ENCODE data around the gene PTPMT1. TPM values are rescaled to one million over a fixed set of nuclear protein-coding genes. Genes with fewer than 3 reads are reported as not detected.
A peak's percentile ranks its signal among the peaks of the same experiment; 100 is the strongest.

Gene PTPMT1
- total RNA-seq, 2 donors from 2014 or later: 20.4 to 37.5 TPM

GRCh38 chr11:47566149-47566698 is 825 bp downstream of the PTPMT1 start:
- no peak for DNase-seq (ENCODE audit: low spot score in 2 of 2)
- peak in 1 of 2 donors; percentile 21 for ATAC-seq
- H3K27ac Mint-ChIP-seq: peak overlapping the region; percentile 88 to 93
- H3K36me3 Mint-ChIP-seq: peaks cover 0 to 19% of the 10 kb centered on the region in 2 donors
- H3K9me3 Mint-ChIP-seq: no peaks in the 10 kb centered on the region

- DNase-seq (ENCODE audit: low spot score in 2 of 2) (no peak), ATAC-seq (no peak)
- Mint-ChIP-seq H3K27ac (no peak overlapping the region), H3K9me3 (no peaks in the 10 kb centered on the region), H3K36me3 (peaks cover 0 to 29% of the 10 kb centered on the region in 2 donors)
Measured at GRCh38 chr11:47569646-47570045, 4.2 kb downstream of the PTPMT1 start.

DNA sequence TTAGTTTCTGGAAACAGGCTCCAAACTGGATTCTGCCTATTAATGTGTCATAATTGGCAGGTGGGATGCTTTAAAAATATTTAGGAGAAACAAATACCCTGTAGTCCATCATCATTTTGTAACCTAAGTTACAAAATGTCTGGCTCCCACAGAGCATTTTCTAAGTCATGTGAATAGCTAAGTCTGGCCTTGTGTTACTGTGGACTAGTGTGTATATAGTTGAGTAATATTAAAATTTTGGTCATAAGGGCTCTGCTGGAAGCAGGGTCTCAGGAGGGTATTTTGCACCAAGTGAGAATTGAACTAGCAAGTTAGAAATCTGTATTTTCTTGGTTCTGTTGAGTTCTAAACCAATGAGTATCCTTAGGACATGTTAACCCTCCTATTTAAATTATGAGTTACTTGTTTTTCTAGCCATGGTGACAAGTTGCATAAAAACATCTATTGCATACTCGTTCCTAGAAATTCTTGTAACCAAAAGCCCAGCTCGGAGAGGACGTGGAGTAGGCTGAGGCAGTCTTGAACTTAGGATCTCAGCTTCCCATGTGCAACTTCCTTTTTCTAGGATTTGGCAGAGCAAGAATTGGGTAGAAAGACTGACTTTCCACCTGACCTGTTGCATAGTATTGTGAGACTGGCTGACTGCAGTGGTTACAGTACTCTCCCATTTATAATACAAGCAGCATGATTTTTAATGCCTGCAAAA is 5.4 kb downstream of the PTPMT1 start:
- DNase-seq (ENCODE audit: low spot score in 2 of 2) (no peak), ATAC-seq (no peak)
- Mint-ChIP-seq H3K36me3 (peaks cover 0 to 29% of the 10 kb centered on the region in 2 donors), H3K9me3 (no peaks in the 10 kb centered on the region), H3K27ac (no peak overlapping the region)

DNA sequence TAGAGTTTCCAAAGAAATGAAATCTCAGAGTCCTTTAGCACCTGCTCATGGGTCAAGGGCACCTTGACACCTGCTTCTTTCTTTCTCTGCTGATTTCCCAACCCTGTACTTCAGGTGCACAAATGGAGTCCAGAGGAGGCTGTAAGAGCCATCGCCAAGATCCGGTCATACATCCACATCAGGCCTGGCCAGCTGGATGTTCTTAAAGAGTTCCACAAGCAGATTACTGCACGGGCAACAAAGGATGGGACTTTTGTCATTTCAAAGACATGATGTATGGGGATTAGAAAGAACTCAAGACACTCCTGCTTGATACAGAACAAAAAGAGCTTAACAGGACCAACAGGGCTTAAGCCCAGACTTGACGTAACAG is 5.9 kb downstream of the PTPMT1 start:
- H3K27ac Mint-ChIP-seq: no peak overlapping the region
- no peaks in the 10 kb centered on the region for H3K9me3 Mint-ChIP-seq

DNA sequence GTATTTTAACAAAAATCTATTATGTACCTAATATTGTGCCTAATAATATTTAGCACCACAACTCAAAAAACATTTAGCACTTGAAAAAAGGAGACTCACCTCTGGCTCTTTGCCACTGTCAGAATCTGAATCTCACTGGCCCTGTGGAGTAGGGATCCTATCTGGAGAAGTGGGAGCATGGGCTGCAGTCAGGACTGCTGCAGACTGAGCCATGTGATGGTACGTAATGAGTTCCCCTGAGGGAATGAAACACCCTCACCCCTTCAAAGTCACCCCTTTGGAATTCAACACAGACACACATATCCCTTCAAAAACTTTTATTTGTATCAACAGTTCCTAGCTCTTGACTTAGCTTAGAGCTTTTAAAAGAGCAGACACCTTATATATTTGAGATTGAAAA is 6.5 kb downstream of the PTPMT1 start:
- peaks cover 2 to 31% of the 10 kb centered on the region in 2 donors for H3K36me3 Mint-ChIP-seq
- no peak for ATAC-seq

More for the DNA sequence above, 5.9 kb downstream of the PTPMT1 start:
- no peak for DNase-seq (ENCODE audit: low spot score in 2 of 2)
- no peak for ATAC-seq
- H3K36me3 Mint-ChIP-seq: peaks cover 0 to 33% of the 10 kb centered on the region in 2 donors

GRCh38 chr11:47572715-47573255 is 7.4 kb downstream of the PTPMT1 start:
- DNase-seq (ENCODE audit: low spot score in 2 of 2) (no peak), ATAC-seq (no peak)
- Mint-ChIP-seq H3K9me3 (no peaks in the 10 kb centered on the region), H3K27ac (no peak overlapping the region), H3K36me3 (peaks cover 9 to 36% of the 10 kb centered on the region in 2 donors)

More for the DNA sequence above, 6.5 kb downstream of the PTPMT1 start:
- no peak for DNase-seq (ENCODE audit: low spot score in 2 of 2)
- H3K9me3 Mint-ChIP-seq: no peaks in the 10 kb centered on the region
- H3K27ac Mint-ChIP-seq: no peak overlapping the region

GRCh38 chr11:47573321-47573720 is 7.9 kb downstream of the PTPMT1 start:
- ATAC-seq (no peak), DNase-seq (ENCODE audit: low spot score in 2 of 2) (no peak)
- no peaks in the 10 kb centered on the region for H3K9me3 Mint-ChIP-seq
- peaks cover 9 to 34% of the 10 kb centered on the region in 2 donors for H3K36me3 Mint-ChIP-seq
- H3K27ac Mint-ChIP-seq: no peak overlapping the region

GRCh38 chr11:47577460-47578041 is 12.2 kb downstream of the PTPMT1 start:
- peak overlapping the region; percentile 95 to 99 for H3K27ac Mint-ChIP-seq
- H3K9me3 Mint-ChIP-seq: no peaks in the 10 kb centered on the region
- peaks cover 24 to 37% of the 10 kb centered on the region in 2 donors for H3K36me3 Mint-ChIP-seq
- DNase-seq (ENCODE audit: low spot score in 2 of 2) (no peak), ATAC-seq (no peak)

DNA sequence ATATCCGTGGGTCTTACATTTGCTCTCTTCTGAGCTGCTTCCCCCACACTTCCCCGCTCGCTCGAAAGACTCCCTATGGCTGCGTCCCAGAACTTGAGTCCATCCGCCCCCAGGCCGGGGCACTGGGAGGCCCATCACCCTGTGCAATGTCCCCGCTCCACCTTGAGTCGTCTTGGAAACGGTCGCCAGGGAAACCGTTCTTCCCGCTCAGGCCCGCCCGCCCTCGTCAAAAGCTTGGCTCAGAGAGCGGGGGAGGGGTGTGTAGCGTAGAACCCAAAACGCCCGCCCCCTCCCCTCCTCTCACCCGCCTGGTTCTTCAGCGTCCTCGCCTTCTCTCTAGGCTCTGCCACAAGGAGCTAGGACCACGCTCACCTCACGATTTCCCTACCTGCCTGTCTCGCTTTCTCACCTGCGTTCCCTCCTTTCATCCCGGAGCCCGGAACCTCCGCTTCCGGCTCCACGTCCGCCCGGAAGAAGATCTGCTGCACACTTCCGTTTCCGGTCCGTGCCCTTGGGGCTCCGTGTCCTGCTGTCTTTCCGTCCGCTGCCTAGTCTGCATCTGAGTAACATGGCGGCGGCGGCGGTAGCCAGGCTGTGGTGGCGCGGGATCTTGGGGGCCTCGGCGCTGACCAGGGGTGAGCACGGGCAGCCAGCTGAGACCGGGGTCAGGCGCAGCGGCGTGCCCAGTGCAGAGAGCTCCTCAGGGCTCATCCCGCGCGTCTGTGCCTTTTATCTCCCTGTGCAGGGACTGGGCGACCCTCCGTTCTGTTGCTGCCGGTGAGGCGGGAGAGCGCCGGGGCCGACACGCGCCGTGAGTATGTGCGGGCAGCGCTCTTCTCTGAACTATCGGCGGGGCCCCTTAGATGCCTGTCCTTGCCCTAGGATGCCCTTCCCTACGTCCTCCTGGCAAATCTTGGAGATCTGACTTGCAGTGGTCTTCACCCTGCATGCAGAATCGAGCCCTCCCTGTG is 13.4 kb downstream of the PTPMT1 start, which contains the start of the genes KBTBD4 and NDUFS3:
KBTBD4 (minus strand) TSS at position 447 of the 971 bp plus-strand sequence; CDS start at position 428, 19 bp downstream.
NDUFS3 (plus strand) TSS at position 551 of the 971 bp plus-strand sequence; CDS start at position 569, 18 bp downstream.
- Mint-ChIP-seq H3K36me3 (peaks cover 27 to 36% of the 10 kb centered on the region in 2 donors), H3K27ac (peak within 1 kb of the TSS; percentile 95 to 99), H3K9me3 (no peaks in the 10 kb centered on the region)
- peak; percentile 89 to 94 for DNase-seq (ENCODE audit: low spot score in 2 of 2)
- ATAC-seq: peak; percentile 96 to 97

GRCh38 chr11:47583844-47584243 is 18.4 kb downstream of the PTPMT1 start:
- DNase-seq (ENCODE audit: low spot score in 2 of 2) (no peak), ATAC-seq (no peak)
- H3K36me3 Mint-ChIP-seq: peaks cover 19 to 23% of the 10 kb centered on the region in 2 donors

DNA sequence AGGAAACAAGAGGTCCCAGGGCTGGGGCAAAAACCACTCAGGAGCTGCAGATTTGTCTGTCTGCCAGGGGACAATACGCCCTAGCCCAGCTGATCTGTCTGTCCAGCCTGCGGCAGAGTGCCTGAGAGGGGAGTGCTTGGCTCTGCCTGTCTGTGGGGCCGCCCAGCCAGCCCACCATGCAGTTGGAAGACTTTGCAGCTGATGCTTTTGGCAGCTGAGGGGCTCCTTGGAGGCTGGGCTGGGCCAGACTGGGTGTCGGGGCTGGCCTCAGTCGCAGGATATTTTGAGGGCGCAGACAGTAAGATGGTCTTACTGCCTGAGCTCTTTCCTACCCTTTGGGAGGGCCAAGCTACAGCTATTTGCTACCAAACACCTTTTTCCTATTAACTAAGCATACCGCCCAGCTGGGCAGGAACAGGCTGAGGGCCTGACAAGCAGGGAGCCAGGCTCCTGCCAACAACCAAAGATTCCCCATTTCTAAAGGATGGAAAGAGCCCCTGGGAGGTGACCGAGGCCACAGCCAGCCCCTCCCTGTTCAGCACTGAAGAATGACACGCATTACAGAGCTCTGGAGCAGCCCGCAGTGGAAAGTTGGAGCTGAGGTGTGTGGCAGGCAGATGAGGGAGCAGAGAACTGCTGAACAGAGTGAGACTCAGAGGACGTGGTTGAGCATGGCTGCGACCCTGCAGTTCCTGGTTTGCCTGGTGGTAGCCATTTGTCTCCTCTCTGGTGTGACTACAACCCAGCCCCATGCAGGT is 20.9 kb downstream of the PTPMT1 start, which contains the start of gene FAM180B:
FAM180B (plus strand) TSS at position 581 of the 758 bp plus-strand sequence; CDS start at position 672, 91 bp downstream.
- DNase-seq (ENCODE audit: low spot score in 2 of 2) (no peak), ATAC-seq (peak; percentile 7 to 19)
- H3K36me3 Mint-ChIP-seq: peaks cover 8 to 14% of the 10 kb centered on the region in 2 donors
- H3K9me3 Mint-ChIP-seq: no peaks in the 10 kb centered on the region
- peak within 1 kb of the TSS in 1 of 2 donors; percentile 29 for H3K27ac Mint-ChIP-seq

More at GRCh38 chr11:47583844-47584243, 18.4 kb downstream of the PTPMT1 start:
- no peak overlapping the region for H3K27ac Mint-ChIP-seq
- H3K9me3 Mint-ChIP-seq: no peaks in the 10 kb centered on the region

GRCh38 chr11:47587039-47587716 is 21.8 kb downstream of the PTPMT1 start:
- peak; percentile 18 to 30 for ATAC-seq
- H3K27ac Mint-ChIP-seq: no peak overlapping the region

GRCh38 chr11:47587723-47588326 is 22.4 kb downstream of the PTPMT1 start:
- ATAC-seq (peak in 1 of 2 donors; percentile 15), DNase-seq (ENCODE audit: low spot score in 2 of 2) (no peak)
- no peak overlapping the region for H3K27ac Mint-ChIP-seq
- peaks cover 8 to 14% of the 10 kb centered on the region in 2 donors for H3K36me3 Mint-ChIP-seq
- no peaks in the 10 kb centered on the region for H3K9me3 Mint-ChIP-seq

More at GRCh38 chr11:47587039-47587716, 21.8 kb downstream of the PTPMT1 start:
- peaks cover 8 to 14% of the 10 kb centered on the region in 2 donors for H3K36me3 Mint-ChIP-seq
- DNase-seq (ENCODE audit: low spot score in 2 of 2): no peak
- no peaks in the 10 kb centered on the region for H3K9me3 Mint-ChIP-seq

- ATAC-seq: no peak
- H3K27ac Mint-ChIP-seq: no peak overlapping the region
- H3K36me3 Mint-ChIP-seq: peaks cover 3 to 6% of the 10 kb centered on the region in 2 donors
- no peak for DNase-seq (ENCODE audit: low spot score in 2 of 2)
- no peaks in the 10 kb centered on the region for H3K9me3 Mint-ChIP-seq
Measured at GRCh38 chr11:47589118-47589517, 23.7 kb downstream of the PTPMT1 start.

Measured in activated naive CD4-positive, alpha-beta T cell treated with anti-CD3 and anti-CD28 coated beads, Interleukin-2, amount 50 U/mL, for 72 hours (primary cell).